ENCODE measurements around the gene SPTBN4.

DNA sequence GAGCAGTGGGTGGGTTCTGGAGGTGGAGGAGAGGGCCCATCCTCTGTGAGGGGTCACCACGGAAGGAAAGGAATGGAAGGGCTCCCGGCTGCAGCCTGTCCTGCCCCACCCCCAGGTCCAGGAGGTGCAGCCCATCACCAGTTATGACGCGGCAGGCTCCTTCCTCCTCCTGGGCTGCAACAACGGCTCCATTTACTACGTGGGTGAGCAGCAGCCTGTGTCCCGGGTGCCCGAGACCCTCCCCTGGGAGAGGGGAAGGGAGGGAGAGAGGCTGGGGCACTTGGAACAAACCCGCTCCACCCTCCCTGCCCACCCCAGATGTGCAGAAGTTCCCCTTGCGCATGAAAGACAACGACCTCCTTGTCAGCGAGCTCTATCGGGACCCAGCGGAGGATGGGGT lies 116.5 kb downstream of the SPTBN4 start:
- TF ChIP-seq CHD2 (IDR thresholded peaks at IDR 0.05; ENCODE audit: low read length, partially characterized antibody) (no peak), RAD21 (IDR thresholded peaks at IDR 0.05; ENCODE audit: low read length) (no peak)
